COLO668 (cell line): ENCODE measurements around the gene URB1.
A peak's percentile ranks its signal among the peaks of the same experiment; 100 is the strongest.

Experiments used
- DNase-seq: peaks from one replicate; lab custom pipeline; 2025; ENCODE audit not compliant: unreplicated experiment; lab: John Stamatoyannopoulos, UW

The URB1 gene

GRCh38 chr21:32392880-32393676 lies at the start of gene URB1:
URB1 (minus strand) TSS chr21:32393012; CDS start chr21:32392910, 102 bp downstream.
- DNase-seq = peak; percentile 94

GRCh38 chr21:32437729-32438128 lies 44.9 kb upstream of the URB1 start:
- no peak for DNase-seq

GRCh38 chr21:32432982-32433660 lies 40.3 kb upstream of the URB1 start:
- peak; percentile 14 for DNase-seq

GRCh38 chr21:32427958-32428623 lies 35.3 kb upstream of the URB1 start:
- DNase-seq = no peak

- DNase-seq = no peak
Observed at GRCh38 chr21:32426592-32427051, 33.8 kb upstream of the URB1 start.

GRCh38 chr21:32426066-32426465 lies 33.3 kb upstream of the URB1 start:
- no peak for DNase-seq

- no peak for DNase-seq
Observed at GRCh38 chr21:32425628-32426027, 32.8 kb upstream of the URB1 start.

- no peak for DNase-seq
Observed at GRCh38 chr21:32424674-32425073, 31.9 kb upstream of the URB1 start.

GRCh38 chr21:32424191-32424535 lies 31.4 kb upstream of the URB1 start:
- DNase-seq = no peak

- DNase-seq = no peak
Observed at GRCh38 chr21:32423320-32424190, 30.7 kb upstream of the URB1 start.

GRCh38 chr21:32422064-32422463 lies 29.3 kb upstream of the URB1 start:
- DNase-seq = no peak

- no peak for DNase-seq
Observed at GRCh38 chr21:32418146-32418545, 25.3 kb upstream of the URB1 start.

- no peak for DNase-seq
Observed at GRCh38 chr21:32415451-32416398, 22.9 kb upstream of the URB1 start.

- no peak for DNase-seq
Observed at GRCh38 chr21:32414579-32415358, 22.0 kb upstream of the URB1 start.

- no peak for DNase-seq
Observed at GRCh38 chr21:32413697-32414578, 21.1 kb upstream of the URB1 start.

- peak; percentile 37 for DNase-seq
Observed at GRCh38 chr21:32413015-32413504, 20.2 kb upstream of the URB1 start.

GRCh38 chr21:32412162-32413014 lies 19.6 kb upstream of the URB1 start, which contains the start of gene EVA1C:
EVA1C (plus strand) TSS chr21:32412706; CDS start chr21:32412854, 148 bp downstream.
- DNase-seq = peak; percentile 68
